Stimulated activated CD8-positive, alpha-beta memory T cell treated with anti-CD3 and anti-CD28 coated beads, Interleukin-4, amount 100 ng/mL, for 4 hours (primary cell): ENCODE results near the gene TRHDE.

Source experiments
- DNase-seq, 2 donors: peaks; one replicate each; pipeline ENCODE4 v3.0.0-alpha.2; 2020; ENCODE audit warnings: low read depth in 2 of 2, low spot score in 1 of 2

The TRHDE gene

GRCh38 chr12:72434999-72435398 is 162.8 kb downstream of the TRHDE start:
- DNase-seq = no peak

GRCh38 chr12:72442217-72442616 is 170.0 kb downstream of the TRHDE start:
- no peak for DNase-seq

DNA sequence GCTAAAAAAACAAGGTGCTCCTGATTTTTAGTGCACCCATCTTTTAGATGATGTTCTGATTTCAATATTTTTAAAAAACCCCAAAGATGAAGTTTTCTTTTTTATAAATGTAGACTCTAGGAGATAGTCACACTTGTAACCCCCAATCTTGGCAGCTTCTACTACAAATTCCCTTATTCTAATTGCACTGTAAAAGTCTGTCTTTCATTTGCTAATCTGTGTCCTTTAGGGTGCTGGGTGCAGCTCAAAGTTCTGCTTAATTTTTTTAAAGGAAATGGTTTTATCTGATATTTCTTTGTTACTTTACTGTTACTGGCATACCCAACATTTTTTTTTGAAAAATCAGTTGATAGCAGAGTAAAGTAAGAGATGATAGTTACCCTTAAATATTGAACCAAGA is 172.0 kb downstream of the TRHDE start:
- DNase-seq = no peak

DNA sequence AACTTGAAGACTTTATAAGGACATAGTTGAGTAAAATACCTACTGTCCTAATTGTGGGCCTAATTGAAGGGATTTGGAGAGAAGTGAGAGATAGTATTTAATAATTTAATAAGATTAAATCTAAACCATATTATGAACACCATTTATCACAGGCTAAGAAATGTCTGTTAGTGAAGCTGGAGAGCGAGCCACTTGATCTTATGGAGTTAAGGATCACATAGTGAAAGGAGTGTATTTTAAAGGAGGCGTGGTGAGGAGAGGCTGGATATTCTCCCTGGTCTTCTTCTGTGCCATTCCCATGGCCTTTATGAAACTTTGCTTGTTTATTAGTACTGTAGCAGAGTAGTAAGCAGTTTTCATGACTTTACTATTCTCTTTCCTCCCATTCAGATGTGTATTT is 172.4 kb downstream of the TRHDE start:
- no peak for DNase-seq

DNA sequence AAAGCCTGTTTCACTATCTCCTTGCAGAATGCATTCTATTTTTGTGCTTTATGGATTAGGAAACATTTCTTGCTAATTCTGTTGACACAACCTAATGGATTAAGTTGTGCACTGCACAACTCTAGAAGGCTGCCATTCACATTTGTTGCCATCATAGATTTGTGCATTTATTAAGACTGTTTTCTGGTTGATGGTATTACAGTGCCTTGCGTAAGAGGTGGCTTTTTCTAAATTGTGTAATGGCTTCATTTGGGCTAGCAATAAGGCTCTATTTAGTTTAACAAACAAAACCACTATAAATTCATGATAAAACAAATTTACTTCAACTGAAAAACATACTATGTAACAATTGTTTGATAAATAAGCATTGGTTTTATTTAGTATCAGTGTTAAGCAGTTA is 175.9 kb downstream of the TRHDE start:
- no peak for DNase-seq

GRCh38 chr12:72448805-72449204 is 176.6 kb downstream of the TRHDE start:
- no peak for DNase-seq

DNA sequence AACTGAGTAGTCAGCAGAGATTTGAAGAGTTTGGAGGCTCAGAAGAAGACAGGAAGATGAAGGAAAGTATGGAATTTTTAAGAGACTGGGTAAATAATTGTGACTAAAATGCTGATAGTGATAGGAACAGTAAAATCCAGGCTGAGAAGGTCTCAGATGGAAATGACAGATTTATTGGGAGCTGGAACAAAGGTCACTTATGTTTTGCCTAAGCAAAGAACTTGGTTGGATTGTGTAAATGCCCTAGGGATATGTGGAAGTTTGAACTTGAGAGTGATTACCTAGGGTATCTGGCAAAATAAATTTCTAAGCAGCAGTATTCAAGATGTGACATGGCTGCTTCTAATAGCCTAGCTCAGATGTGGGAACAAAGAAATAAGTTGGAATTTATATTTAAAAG is 180.9 kb downstream of the TRHDE start:
- DNase-seq = no peak

DNA sequence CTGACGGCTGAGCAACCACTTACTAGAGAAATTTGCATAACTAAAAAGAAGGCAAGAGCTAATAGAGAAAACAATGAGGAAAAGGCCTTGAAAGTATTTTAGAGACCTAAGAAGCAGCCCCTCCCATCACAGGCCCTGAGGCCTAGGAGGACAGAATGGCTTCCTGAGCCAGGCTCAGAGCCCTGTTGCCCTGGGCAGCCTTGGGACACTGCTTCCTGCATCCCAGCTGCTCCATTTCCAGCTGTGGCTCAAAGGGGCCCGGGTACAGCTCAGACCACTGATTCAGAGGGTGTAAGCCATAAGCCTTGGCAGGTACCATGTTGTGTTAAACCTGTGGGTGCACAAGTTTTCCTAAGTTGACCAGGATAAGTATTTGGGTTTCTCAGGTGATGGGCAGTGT is 181.4 kb downstream of the TRHDE start:
- DNase-seq = no peak

- DNase-seq = no peak
Measured at GRCh38 chr12:72464471-72464870, 192.3 kb downstream of the TRHDE start.

- no peak for DNase-seq
Measured at GRCh38 chr12:72465155-72465554, 193.0 kb downstream of the TRHDE start.

- no peak for DNase-seq
Measured at GRCh38 chr12:72465940-72466630, 193.9 kb downstream of the TRHDE start.

- DNase-seq = no peak
Measured at GRCh38 chr12:72467985-72468384, 195.8 kb downstream of the TRHDE start.

- DNase-seq = no peak
Measured at GRCh38 chr12:72468505-72468904, 196.3 kb downstream of the TRHDE start.

GRCh38 chr12:72471806-72472205 is 199.6 kb downstream of the TRHDE start:
- DNase-seq = no peak

DNA sequence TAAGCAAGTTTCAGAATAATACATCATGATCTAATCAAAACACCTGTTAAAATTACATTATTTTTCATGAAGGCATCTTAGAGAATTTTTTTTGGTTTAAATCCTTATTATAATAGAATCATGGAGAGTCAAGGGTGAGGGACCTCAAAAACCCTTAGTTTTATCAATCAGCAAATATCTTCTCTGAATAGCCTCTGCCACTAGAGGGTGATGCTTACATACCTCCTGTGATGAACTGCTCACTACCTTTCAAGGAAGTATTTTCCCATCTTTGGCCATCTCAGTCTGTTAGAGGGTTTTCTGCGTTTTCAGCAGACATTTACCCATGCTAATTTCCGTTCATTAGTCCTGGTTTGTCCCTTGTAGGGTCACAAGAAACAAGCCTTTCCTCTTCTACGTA is 200.2 kb downstream of the TRHDE start:
- no peak for DNase-seq

DNA sequence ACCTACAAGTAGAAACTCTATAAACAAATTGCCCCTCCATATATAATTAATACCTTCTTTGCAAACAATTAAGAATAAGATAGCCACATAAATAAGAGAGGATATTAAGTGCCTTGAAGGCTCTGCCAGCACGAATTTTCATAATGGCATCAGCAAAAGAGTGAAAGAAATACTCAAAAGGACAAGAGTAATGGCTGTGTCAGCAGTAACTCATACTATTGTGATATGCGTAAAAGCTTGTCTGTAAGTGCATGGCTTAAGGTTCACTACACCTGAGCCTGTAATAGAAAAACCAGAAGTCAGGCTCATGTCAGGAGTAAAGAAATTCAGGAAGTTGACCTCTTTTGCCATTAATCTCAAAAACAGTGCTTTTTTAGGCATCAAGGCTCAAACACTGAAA is 204.1 kb downstream of the TRHDE start:
- DNase-seq = no peak

DNA sequence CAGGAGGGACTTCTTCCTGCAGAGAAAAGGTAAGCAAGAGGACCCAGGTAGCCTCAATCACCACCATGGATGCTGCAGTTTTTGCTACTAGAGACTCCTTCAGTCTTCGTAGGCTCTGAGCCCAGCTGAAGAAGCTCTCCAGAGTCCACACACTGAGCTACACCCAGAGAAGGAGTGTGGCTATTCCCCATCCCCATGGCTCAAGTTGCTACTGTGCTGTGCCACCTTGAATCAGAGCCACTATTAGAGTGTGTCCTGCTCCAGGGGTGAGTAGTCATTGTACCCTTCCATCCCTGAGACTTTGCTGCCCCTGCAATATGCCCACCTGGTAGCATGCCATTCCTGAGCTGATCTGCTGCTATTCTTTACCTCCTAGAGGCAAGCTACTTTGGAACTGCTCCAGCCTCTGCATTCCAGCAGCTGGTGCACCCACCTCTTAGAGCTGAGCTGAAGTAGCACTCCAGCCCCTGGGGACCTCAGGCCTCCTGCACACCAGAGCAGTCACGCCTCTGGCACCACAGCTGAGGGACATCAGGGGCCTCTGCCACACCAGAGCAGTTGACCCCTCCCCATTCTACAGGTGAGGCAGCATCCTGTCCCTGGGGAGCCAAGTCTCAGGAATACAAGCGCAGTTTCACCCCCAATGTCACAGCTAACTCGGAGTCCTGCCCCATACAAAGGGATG is 213.0 kb downstream of the TRHDE start:
- DNase-seq = no peak

DNA sequence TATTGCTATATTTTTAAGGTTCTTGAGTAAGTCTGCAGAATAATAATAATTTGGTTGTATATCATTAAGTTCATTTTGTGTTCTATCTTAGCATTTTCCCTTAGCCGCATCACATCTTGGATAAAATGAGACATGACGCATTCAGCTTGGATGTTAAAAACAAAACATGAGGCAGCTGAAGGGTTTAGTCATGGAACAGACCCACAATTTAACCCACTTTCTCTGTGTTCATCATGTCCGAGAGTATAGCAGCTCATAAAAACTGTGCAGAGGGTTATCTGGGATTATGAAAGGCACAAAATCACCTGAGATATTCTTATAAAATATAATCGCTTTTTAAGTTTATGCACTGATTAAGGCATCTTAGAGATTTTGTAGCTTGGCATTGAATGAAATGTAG is 219.3 kb downstream of the TRHDE start:
- no peak for DNase-seq

DNA sequence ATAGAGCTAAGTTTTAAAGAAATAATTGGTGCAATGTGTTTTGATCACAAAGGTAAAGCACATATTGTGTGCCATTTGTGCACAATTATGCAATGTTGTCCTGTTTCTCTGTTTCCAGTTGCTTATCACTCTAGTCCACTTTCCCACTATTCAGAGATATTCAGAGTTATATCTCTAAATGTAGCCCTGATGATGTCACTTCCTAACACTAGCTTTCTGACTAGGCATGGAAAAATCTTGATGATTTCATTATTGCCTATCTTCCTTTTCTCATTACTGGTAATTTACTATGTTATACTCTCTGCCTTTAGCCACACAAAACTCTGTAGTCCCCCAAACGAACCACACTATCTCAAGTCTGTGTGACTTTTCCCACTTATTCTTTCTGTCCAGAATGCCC is 221.2 kb downstream of the TRHDE start:
- DNase-seq = no peak

DNA sequence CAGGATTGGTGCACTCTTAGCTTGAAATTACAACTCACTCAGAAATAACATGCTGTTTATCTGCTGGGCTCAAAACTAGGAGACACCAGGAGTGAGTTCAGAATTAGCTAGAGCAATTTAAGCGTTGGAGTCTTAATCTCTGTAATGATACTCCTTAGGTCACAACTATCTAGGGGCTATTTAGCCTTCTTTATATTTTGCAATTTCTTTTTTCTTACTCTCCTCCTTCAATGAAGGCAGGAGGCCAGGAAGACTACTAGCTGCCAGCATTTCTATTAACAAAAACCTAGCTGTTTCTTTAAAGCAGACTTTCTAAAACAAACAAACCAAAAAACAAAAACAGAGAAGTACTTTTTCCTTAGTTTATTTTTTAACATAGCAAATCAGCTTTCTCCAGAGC is 226.2 kb downstream of the TRHDE start:
- no peak for DNase-seq

- DNase-seq = no peak
Measured at GRCh38 chr12:72499244-72499643, 227.1 kb downstream of the TRHDE start.

DNA sequence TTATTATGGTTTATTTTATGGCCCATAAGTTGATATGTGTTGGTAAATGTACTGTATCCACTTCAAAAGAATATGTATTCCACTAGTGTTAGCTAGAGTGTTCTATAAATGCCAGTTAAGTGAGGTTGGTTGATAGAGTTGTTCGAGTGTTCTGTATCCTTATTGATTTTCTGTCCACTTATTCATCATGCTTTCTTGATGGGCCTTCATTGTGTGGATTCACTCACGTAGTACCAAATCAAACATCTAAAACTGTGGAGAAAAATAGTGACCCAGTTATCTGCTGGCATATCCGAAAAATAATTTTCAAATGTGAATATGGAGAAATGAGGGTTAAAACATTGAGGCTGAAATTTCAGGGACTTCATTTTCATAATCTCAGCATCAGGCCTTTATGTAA is 230.4 kb downstream of the TRHDE start:
- DNase-seq = no peak

GRCh38 chr12:72505227-72505626 is 233.1 kb downstream of the TRHDE start:
- DNase-seq = no peak
